ENCODE results near the gene VAV3. TPM values are rescaled to one million over a fixed set of nuclear protein-coding genes. Genes with fewer than 3 reads are reported as not detected.

VAV3 gene
- total and polyA plus RNA-seq, 2 of the 8 experiments (the other 6 are each of a cell fraction or from before 2014, with no cell fraction given) = 2.9 to 7.9 TPM

GRCh38 chr1:107786203-107786845, 178.7 kb downstream of the VAV3 start:
- H3K23me2 ChIP-seq (ENCODE audit: low read depth, low read length) = no peaks in the 10 kb centered on the region
- no peak overlapping the region for H3K4me2 ChIP-seq (ENCODE audit: insufficient read depth in 1 of 2, low read depth in 2 of 2, low read length in 2 of 2)
- H3K18ac ChIP-seq (ENCODE audit: extremely low read depth, low read length) = no peak overlapping the region
- no peak overlapping the region for H2BK15ac ChIP-seq (ENCODE audit: low read length)
- no peak overlapping the region for H4K8ac ChIP-seq (ENCODE audit: extremely low read depth, insufficient read depth, low read length)
- DNase-seq (ENCODE audit: low read depth in 1 of 2, low spot score in 2 of 2) (no peak), FAIRE-seq (no peak)
- H2BK20ac ChIP-seq (ENCODE audit: low read length) = no peak overlapping the region
- H4K5ac ChIP-seq (ENCODE audit: insufficient read length, low read depth, low read length) = no peak overlapping the region
- no peak overlapping the region for H3K27ac ChIP-seq (ENCODE audit: low read depth, low read length)
- H3K9me3 ChIP-seq (ENCODE audit: insufficient read depth in 2 of 2, low read depth in 1 of 2, low read length in 1 of 2) = no peaks in the 10 kb centered on the region
- H2BK120ac ChIP-seq (replicated peaks; ENCODE audit: low read depth, low read length) = no peak overlapping the region
- TF ChIP-seq KDM1A (IDR thresholded peaks at IDR 0.05; ENCODE audit: borderline replicate concordance, low read length) (no peak), CTBP2 (IDR thresholded peaks at IDR 0.05; ENCODE audit: borderline replicate concordance, insufficient read depth, insufficient read length, low read length) (no peak), RAD21 (IDR thresholded peaks at IDR 0.05 in 1 of 2, conservative IDR thresholded peaks at IDR 0.05 in 1 of 2; ENCODE audit: low read depth in 2 of 2, low read length in 2 of 2) (no peak), SIRT6 (IDR thresholded peaks at IDR 0.05; ENCODE audit: low read length) (no peak)
- H3K14ac ChIP-seq (ENCODE audit: insufficient read length) = no peak overlapping the region
- WGBS, 2 experiments (ENCODE audit: extremely low coverage in 1 of 2, insufficient coverage in 1 of 2, insufficient read length in 1 of 2, insufficient replicate concordance in 2 of 2, low coverage in 1 of 2, low lambda C conversion rate in 2 of 2, missing lambda C conversion rate in 1 of 2) = 96% methylated on average over 5 of the region's 5 CpGs; no CpG with 5 or more reads in 1 of the 2 experiments
- POLR2A ChIA-PET (ENCODE audit: partially characterized antibody) = interaction anchor here (1.3 kb wide), 1 partner anchor 341 kb away, joined by 3 read pairs; no protein-coding TSS in a partner anchor
- no peak overlapping the region for H3K4me3 ChIP-seq (ENCODE audit: extremely low read depth in 1 of 4, insufficient read depth in 2 of 4, low read depth in 3 of 4, low read length in 4 of 4)
- H3K23ac ChIP-seq (ENCODE audit: insufficient read length) = no peak overlapping the region
- H3K79me2 ChIP-seq (ENCODE audit: control insufficient read depth in 1 of 2, insufficient read depth in 2 of 2, low read length in 2 of 2) = no peaks in the 10 kb centered on the region
- H3K4me1 ChIP-seq (replicated peaks in 1 of 4; ENCODE audit: control insufficient read depth in 3 of 4, insufficient read depth in 4 of 4, low read length in 3 of 4) = peaks cover 0 to 4% (median 0%) of the 10 kb centered on the region in 4 experiments; a peak in 1 of 7 replicates
- H4K91ac ChIP-seq (replicated peaks; ENCODE audit: insufficient read length, low read length) = no peak overlapping the region
- no peak overlapping the region for H2BK5ac ChIP-seq (ENCODE audit: low read depth, low read length)
- no peaks in the 10 kb centered on the region for H3K79me1 ChIP-seq (ENCODE audit: low read depth, low read length)
- CTCF ChIA-PET (ENCODE audit: partially characterized antibody) = interaction anchor here (1.2 to 19.2 kb wide), 5 partner anchors 32 to 338 kb away, joined by 3 to 433 read pairs (median 4); no protein-coding TSS in a partner anchor
- no peaks in the 10 kb centered on the region for H3K36me3 ChIP-seq (ENCODE audit: control insufficient read depth in 2 of 4, insufficient read depth in 4 of 4, low read length in 3 of 4)
- no peak overlapping the region for H3K4ac ChIP-seq (replicated peaks; ENCODE audit: insufficient read length, low read depth, low read length)
- H3K27me3 ChIP-seq (replicated peaks in 1 of 4; ENCODE audit: control insufficient read depth in 3 of 4, extremely low read depth in 1 of 4, insufficient read depth in 3 of 4, low read length in 3 of 4) = no peaks in the 10 kb centered on the region
- H2AK5ac ChIP-seq (ENCODE audit: low read depth, low read length) = no peak overlapping the region
- H2AFZ ChIP-seq (ENCODE audit: low read length) = no peak overlapping the region
- H3K56ac ChIP-seq (replicated peaks; ENCODE audit: insufficient read length, low read depth, low read length) = no peak overlapping the region
- H2BK12ac ChIP-seq (ENCODE audit: low read depth, low read length) = no peak overlapping the region
- H3K9ac ChIP-seq (replicated peaks in 1 of 4; ENCODE audit: extremely low read depth in 1 of 4, low read depth in 3 of 4, low read length in 3 of 4) = no peak overlapping the region
- H4K20me1 ChIP-seq (replicated peaks in 1 of 2; ENCODE audit: control insufficient read depth in 1 of 2, insufficient read depth in 2 of 2, low read length in 2 of 2) = no peaks in the 10 kb centered on the region
